Tibial nerve (tissue), 3 donors: Measurements from ENCODE around the gene ARHGEF17.

Experiments
- POLR2A ChIP-seq, 2 donors: fragments of 450-650 bp; IDR thresholded peaks; one replicate each; pipeline ENCODE4 v1.6.1; 2017; ENCODE audit warnings: antibody characterized with exemption in 2 of 2, mild to moderate bottlenecking in 2 of 2, moderate library complexity in 2 of 2
- TF ChIP-seq, protein P1 (sequence below), 5 experiments: fragments of 200-600 bp in 3 of 5; fragments of 450-650 bp in 2 of 5; sonication (generic) in 3 of 5; IDR thresholded peaks; one replicate each; pipeline ENCODE4 v1.5.1; 2016 to 2019; ENCODE audit warnings: antibody characterized with exemption in 5 of 5, mild to moderate bottlenecking in 3 of 5, moderate library complexity in 2 of 5

DNA sequence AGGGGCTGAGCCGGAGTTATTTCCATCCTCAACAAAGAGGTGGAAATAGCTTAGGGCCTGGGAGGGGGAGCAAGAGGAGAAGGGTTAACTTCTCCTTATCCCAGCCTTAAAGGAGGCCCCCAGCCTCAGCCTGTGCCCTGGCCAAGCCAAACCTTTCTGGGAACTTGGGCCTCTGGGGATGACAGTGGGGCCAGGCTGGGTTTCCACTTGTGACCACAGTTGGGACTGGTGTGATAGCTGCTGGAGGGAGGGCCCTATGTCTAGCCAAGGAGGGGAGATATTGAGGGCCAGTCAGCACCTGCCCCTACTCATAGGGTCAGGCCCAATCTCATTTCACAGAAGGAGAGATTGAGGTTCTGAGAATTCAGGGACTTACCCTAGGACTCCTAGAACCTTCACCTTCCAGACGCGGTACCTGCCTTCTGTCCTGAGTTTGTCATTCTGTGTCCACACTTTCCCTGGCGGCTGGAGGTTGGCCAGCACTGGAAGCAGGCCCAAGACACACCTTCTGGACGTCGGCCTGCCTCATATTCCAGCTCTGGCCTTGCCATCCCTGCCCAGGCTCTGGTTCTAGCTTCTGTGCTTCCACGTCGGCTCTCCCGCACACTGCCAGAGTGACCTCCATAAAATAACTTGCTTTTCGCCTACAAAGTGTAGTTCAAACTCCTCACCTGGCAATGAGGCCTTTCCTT, 71.3 kb downstream of the ARHGEF17 start:
- TF ChIP-seq, protein P1, sequence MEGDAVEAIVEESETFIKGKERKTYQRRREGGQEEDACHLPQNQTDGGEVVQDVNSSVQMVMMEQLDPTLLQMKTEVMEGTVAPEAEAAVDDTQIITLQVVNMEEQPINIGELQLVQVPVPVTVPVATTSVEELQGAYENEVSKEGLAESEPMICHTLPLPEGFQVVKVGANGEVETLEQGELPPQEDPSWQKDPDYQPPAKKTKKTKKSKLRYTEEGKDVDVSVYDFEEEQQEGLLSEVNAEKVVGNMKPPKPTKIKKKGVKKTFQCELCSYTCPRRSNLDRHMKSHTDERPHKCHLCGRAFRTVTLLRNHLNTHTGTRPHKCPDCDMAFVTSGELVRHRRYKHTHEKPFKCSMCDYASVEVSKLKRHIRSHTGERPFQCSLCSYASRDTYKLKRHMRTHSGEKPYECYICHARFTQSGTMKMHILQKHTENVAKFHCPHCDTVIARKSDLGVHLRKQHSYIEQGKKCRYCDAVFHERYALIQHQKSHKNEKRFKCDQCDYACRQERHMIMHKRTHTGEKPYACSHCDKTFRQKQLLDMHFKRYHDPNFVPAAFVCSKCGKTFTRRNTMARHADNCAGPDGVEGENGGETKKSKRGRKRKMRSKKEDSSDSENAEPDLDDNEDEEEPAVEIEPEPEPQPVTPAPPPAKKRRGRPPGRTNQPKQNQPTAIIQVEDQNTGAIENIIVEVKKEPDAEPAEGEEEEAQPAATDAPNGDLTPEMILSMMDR (IDR thresholded peaks at IDR 0.05): no peak
- TF ChIP-seq POLR2A (IDR thresholded peaks at IDR 0.05): no peak
